WTC11 (cell line): ENCODE data around the gene ANKRD11. TPM values are rescaled to one million over a fixed set of nuclear protein-coding genes. Genes with fewer than 3 reads are reported as not detected.

ENCODE experiments used
- ATAC-seq: fragments of 200-7000 bp; cut with Tn5 transposase; 2 replicates; pipeline ENCODE4 v1.10.0; 2021; ENCODE audit warnings: mild to moderate bottlenecking, moderate library complexity
- CTCF ChIA-PET: fragments of 300-600 bp; sonication (Branson Sonifier 250); formaldehyde crosslinking; loops from one replicate; lab custom pipeline; 2021; ENCODE audit warnings: antibody characterized with exemption; lab: Charles Lee
- POLR2A ChIA-PET: fragments of 350-600 bp; sonication (Branson Sonifier 250); formaldehyde crosslinking; loops from one replicate; lab custom pipeline; 2021; ENCODE audit warnings: antibody characterized with exemption; lab: Charles Lee
- DNase-seq: peaks from one replicate; pipeline ENCODE4 v3.0.0; 2021; ENCODE audit warnings: low spot score
- H3K27ac Mint-ChIP-seq: 2 replicates; pipeline ENCODE4 v1.8.0; 2021; ENCODE audit warnings: mixed read lengths
- H3K27me3 Mint-ChIP-seq: 2 replicates; pipeline ENCODE4 v1.8.0; 2021; ENCODE audit warnings: low read depth, mild to moderate bottlenecking, moderate library complexity, mixed read lengths
- H3K36me3 Mint-ChIP-seq: 2 replicates; pipeline ENCODE4 v1.8.0; 2021; ENCODE audit warnings: mixed read lengths
- H3K4me1 Mint-ChIP-seq: 2 replicates; pipeline ENCODE4 v1.8.0; 2022; ENCODE audit warnings: mixed read lengths
- H3K4me3 Mint-ChIP-seq: 2 replicates; pipeline ENCODE4 v1.8.0; 2021; ENCODE audit warnings: mild to moderate bottlenecking, moderate library complexity, mixed read lengths
- H3K9me3 Mint-ChIP-seq: 2 replicates; pipeline ENCODE4 v1.8.0; 2021; ENCODE audit warnings: mixed read lengths
- ATF2 ChIP-seq: sonication (generic); formaldehyde crosslinking; IDR thresholded peaks from 2 replicates; pipeline ENCODE4 v1.8.1; 2022; ENCODE audit warnings: low read depth, missing genetic modification reagents, borderline replicate concordance
- CBFB ChIP-seq: sonication (generic); formaldehyde crosslinking; IDR thresholded peaks from 2 replicates; pipeline ENCODE4 v1.8.1; 2022; ENCODE audit warnings: mild to moderate bottlenecking, low read depth, missing genetic modification reagents
- CREB1 ChIP-seq: sonication (generic); formaldehyde crosslinking; IDR thresholded peaks from 2 replicates; pipeline ENCODE4 v1.8.0; 2023; ENCODE audit warnings: mild to moderate bottlenecking, missing genetic modification reagents
- CREM ChIP-seq: sonication (generic); formaldehyde crosslinking; IDR thresholded peaks from 2 replicates; pipeline ENCODE4 v1.8.1; 2022; ENCODE audit warnings: mild to moderate bottlenecking, missing genetic modification reagents, moderate library complexity
- E2F5 ChIP-seq: sonication (generic); formaldehyde crosslinking; IDR thresholded peaks from 2 replicates; pipeline ENCODE4 v1.8.1; 2022; ENCODE audit warnings: mild to moderate bottlenecking, moderate library complexity, missing genetic modification reagents
- ERG ChIP-seq: fragments of 250-450 bp; sonication (Bioruptor Pico); IDR thresholded peaks from 2 replicates; pipeline ENCODE4 v1.8.0; 2021; ENCODE audit warnings: mild to moderate bottlenecking
- ESRRA ChIP-seq: sonication (generic); formaldehyde crosslinking; IDR thresholded peaks from 2 replicates; pipeline ENCODE4 v1.8.1; 2022; ENCODE audit warnings: mild to moderate bottlenecking, missing genetic modification reagents, borderline replicate concordance
- FOXJ3 ChIP-seq: sonication (generic); formaldehyde crosslinking; IDR thresholded peaks from 2 replicates; pipeline ENCODE4 v1.9.0; 2021; ENCODE audit warnings: missing genetic modification reagents, mild to moderate bottlenecking, borderline replicate concordance
- GTF2I ChIP-seq: fragments of 250-450 bp; sonication (Bioruptor Pico); conservative IDR thresholded peaks from 2 replicates; pipeline ENCODE4 v1.4.0; 2021; ENCODE audit warnings: mild to moderate bottlenecking
- MAX ChIP-seq: sonication (generic); formaldehyde crosslinking; IDR thresholded peaks from 2 replicates; pipeline ENCODE4 v1.8.0; 2022; ENCODE audit warnings: mild to moderate bottlenecking, missing genetic modification reagents
- MXD4 ChIP-seq: fragments of 250-450 bp; sonication (Bioruptor Pico); IDR thresholded peaks from 2 replicates; pipeline ENCODE4 v1.8.0; 2021; ENCODE audit warnings: mild to moderate bottlenecking, moderate library complexity, borderline replicate concordance
- MYBL2 ChIP-seq: sonication (generic); formaldehyde crosslinking; IDR thresholded peaks from 2 replicates; pipeline ENCODE4 v1.8.1; 2023; ENCODE audit warnings: mild to moderate bottlenecking, moderate library complexity, missing genetic modification reagents
- OVOL2 ChIP-seq: fragments of 250-450 bp; sonication (Bioruptor Pico); IDR thresholded peaks from 2 replicates; pipeline ENCODE4 v1.9.0; 2021; ENCODE audit warnings: mild to moderate bottlenecking, borderline replicate concordance
- PRRX2 ChIP-seq: fragments of 250-450 bp; sonication (Bioruptor Pico); IDR thresholded peaks from 2 replicates; pipeline ENCODE4 v1.8.0; 2021; ENCODE audit warnings: mild to moderate bottlenecking
- TEAD1 ChIP-seq: sonication (generic); formaldehyde crosslinking; IDR thresholded peaks from 2 replicates; pipeline ENCODE4 v1.8.0; 2022; ENCODE audit warnings: mild to moderate bottlenecking, missing genetic modification reagents
- ZNF219 ChIP-seq: sonication (generic); formaldehyde crosslinking; IDR thresholded peaks from 2 replicates; pipeline ENCODE4 v1.8.0; 2023; ENCODE audit warnings: missing genetic modification reagents, mild to moderate bottlenecking, borderline replicate concordance
- ZNF532 ChIP-seq: fragments of 250-450 bp; sonication (Bioruptor Pico); IDR thresholded peaks from 2 replicates; pipeline ENCODE4 v1.9.0; 2021; ENCODE audit warnings: mild to moderate bottlenecking, borderline replicate concordance
- total RNA-seq: library from RNA; stranded (reverse); gene quantifications from 3 replicates; pipeline ENCODE4 v1.2.3, GENCODE V29; 2021
- TF ChIP-seq, protein P1 (sequence below): sonication (generic); formaldehyde crosslinking; IDR thresholded peaks from 2 replicates; pipeline ENCODE4 v1.8.0; 2022; ENCODE audit warnings: mild to moderate bottlenecking, missing genetic modification reagents
- TF ChIP-seq, protein P2 (sequence below): fragments of 250-450 bp; sonication (Bioruptor Pico); IDR thresholded peaks from 2 replicates; pipeline ENCODE4 v1.9.0; 2021; ENCODE audit warnings: moderate library complexity, mild to moderate bottlenecking, inconsistent platforms, borderline replicate concordance
- TF ChIP-seq, protein P3 (sequence below): sonication (generic); formaldehyde crosslinking; IDR thresholded peaks from 2 replicates; pipeline ENCODE4 v1.8.1; 2023; ENCODE audit warnings: mild to moderate bottlenecking, moderate library complexity, missing genetic modification reagents
- TF ChIP-seq, protein P4 (sequence below): sonication (generic); formaldehyde crosslinking; IDR thresholded peaks from 2 replicates; pipeline ENCODE4 v1.8.1; 2023; ENCODE audit warnings: mild to moderate bottlenecking, missing genetic modification reagents, moderate library complexity
- TF ChIP-seq, protein P5 (sequence below): fragments of 250-450 bp; sonication (Bioruptor Pico); IDR thresholded peaks from 2 replicates; pipeline ENCODE4 v1.9.0; 2021; ENCODE audit warnings: mild to moderate bottlenecking

ANKRD11 gene
- total RNA-seq, 1 experiment from 2014 or later: 184 TPM

DNA sequence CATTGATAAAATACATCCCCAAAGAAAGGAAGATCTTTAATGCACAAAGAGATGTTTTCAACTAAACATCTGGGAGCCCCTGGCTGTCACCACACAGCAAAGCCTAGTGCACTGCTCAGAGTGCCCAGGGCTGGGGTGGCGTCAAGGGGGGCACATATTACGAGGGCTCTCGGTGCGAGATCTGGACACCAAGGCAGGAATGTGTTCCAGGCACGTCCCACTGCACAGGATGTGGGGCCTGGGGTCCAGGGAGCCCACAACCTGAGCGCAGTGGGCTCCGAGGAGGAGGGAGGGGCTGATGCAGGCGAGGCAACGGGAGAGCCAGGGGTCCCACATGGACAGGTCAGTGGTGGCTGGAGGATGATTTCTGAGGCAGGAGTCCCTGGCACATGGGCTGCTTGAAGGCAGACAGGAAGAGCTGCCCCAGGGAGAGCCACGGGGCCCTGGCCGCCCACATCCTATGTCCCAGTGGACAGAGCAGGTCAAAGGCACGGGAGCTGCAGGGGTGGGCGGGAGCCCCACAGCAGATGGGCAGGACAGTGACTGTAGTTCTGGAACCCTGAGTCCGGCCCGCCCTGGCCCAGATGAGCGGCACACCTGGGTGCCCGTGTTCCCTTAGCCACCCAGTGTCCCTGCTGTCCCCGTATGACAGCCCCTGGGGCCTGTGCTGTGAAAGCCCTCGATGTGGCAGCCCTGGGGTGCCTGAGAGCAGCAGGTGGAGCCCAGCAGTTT is 216.5 kb downstream of the ANKRD11 start:
- H3K4me3 Mint-ChIP-seq: no peak overlapping the region
- H3K27me3 Mint-ChIP-seq: no peaks in the 10 kb centered on the region
- ChIA-PET POLR2A (no interaction called here), CTCF (no interaction called here)
- H3K9me3 Mint-ChIP-seq: no peaks in the 10 kb centered on the region
- DNase-seq: no peak
- H3K27ac Mint-ChIP-seq: 0 out of 2 replicates have a peak overlapping the region, but pooled peaks have one; percentile 19
- no peaks in the 10 kb centered on the region for H3K4me1 Mint-ChIP-seq
- TF ChIP-seq E2F5 (CRISPR knock-in tag) (no peak), TEAD1 (CRISPR knock-in tag) (no peak), ERG (no peak), OVOL2 (no peak), CREM (no peak), MXD4 (CRISPR knock-in tag) (no peak), CBFB (CRISPR knock-in tag) (no peak), MYBL2 (CRISPR knock-in tag) (no peak), FOXJ3 (CRISPR knock-in tag) (no peak), ESRRA (CRISPR knock-in tag) (no peak), CREB1 (CRISPR knock-in tag) (no peak)
- TF ChIP-seq, protein P1, sequence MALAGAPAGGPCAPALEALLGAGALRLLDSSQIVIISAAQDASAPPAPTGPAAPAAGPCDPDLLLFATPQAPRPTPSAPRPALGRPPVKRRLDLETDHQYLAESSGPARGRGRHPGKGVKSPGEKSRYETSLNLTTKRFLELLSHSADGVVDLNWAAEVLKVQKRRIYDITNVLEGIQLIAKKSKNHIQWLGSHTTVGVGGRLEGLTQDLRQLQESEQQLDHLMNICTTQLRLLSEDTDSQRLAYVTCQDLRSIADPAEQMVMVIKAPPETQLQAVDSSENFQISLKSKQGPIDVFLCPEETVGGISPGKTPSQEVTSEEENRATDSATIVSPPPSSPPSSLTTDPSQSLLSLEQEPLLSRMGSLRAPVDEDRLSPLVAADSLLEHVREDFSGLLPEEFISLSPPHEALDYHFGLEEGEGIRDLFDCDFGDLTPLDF: no peak
- TF ChIP-seq, protein P2, sequence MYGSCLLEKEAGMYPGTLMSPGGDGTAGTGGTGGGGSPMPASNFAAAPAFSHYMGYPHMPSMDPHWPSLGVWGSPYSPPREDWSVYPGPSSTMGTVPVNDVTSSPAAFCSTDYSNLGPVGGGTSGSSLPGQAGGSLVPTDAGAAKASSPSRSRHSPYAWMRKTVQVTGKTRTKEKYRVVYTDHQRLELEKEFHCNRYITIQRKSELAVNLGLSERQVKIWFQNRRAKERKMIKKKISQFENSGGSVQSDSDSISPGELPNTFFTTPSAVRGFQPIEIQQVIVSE: no peak
- ATAC-seq: no peak
- H3K36me3 Mint-ChIP-seq: peaks cover 48% of the 10 kb centered on the region

DNA sequence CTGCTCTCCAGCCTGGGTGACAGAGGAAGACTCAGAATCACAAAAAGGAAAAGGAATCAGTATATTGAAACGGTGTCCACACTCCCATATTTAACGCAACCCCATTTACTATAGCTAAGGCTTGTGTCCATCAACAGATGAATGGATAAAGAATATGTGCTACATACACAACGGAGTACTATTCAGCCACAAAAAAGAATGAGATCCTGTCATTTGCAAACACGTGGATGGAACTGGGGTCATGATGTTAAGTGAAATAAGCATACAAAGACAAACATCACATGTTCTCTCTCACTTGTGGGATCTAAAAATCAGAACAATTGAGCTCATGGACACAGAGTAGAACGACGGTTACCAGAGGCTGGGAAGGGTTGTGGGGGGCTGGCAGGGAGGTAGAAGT is 217.7 kb downstream of the ANKRD11 start:
- Mint-ChIP-seq H3K27me3 (no peaks in the 10 kb centered on the region), H3K4me3 (no peak overlapping the region), H3K36me3 (peaks cover 50% of the 10 kb centered on the region), H3K27ac (no peak overlapping the region), H3K9me3 (no peaks in the 10 kb centered on the region), H3K4me1 (no peaks in the 10 kb centered on the region)
- ATAC-seq (no peak), DNase-seq (no peak)
- ChIA-PET POLR2A (interaction anchor here (0.6 kb wide), 1 partner anchor 705 kb away, joined by 4 read pairs; no protein-coding TSS in a partner anchor), CTCF (no interaction called here)
- TF ChIP-seq GTF2I: no peak
- TF ChIP-seq ZNF532 (CRISPR knock-in tag): no peak
- TF ChIP-seq PRRX2 (CRISPR knock-in tag): no peak
- TF ChIP-seq ZNF219: no peak
- no peak for TF ChIP-seq MAX
- no peak for TF ChIP-seq ATF2
- TF ChIP-seq, protein P3, sequence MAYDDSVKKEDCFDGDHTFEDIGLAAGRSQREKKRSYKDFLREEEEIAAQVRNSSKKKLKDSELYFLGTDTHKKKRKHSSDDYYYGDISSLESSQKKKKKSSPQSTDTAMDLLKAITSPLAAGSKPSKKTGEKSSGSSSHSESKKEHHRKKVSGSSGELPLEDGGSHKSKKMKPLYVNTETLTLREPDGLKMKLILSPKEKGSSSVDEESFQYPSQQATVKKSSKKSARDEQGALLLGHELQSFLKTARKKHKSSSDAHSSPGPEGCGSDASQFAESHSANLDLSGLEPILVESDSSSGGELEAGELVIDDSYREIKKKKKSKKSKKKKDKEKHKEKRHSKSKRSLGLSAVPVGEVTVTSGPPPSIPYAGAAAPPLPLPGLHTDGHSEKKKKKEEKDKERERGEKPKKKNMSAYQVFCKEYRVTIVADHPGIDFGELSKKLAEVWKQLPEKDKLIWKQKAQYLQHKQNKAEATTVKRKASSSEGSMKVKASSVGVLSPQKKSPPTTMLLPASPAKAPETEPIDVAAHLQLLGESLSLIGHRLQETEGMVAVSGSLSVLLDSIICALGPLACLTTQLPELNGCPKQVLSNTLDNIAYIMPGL (CRISPR knock-in tag): no peak
- TF ChIP-seq, protein P4, sequence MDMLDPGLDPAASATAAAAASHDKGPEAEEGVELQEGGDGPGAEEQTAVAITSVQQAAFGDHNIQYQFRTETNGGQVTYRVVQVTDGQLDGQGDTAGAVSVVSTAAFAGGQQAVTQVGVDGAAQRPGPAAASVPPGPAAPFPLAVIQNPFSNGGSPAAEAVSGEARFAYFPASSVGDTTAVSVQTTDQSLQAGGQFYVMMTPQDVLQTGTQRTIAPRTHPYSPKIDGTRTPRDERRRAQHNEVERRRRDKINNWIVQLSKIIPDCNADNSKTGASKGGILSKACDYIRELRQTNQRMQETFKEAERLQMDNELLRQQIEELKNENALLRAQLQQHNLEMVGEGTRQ (CRISPR knock-in tag): no peak
- TF ChIP-seq, protein P5, sequence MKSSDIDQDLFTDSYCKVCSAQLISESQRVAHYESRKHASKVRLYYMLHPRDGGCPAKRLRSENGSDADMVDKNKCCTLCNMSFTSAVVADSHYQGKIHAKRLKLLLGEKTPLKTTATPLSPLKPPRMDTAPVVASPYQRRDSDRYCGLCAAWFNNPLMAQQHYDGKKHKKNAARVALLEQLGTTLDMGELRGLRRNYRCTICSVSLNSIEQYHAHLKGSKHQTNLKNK (CRISPR knock-in tag): no peak
